Hematopoietic multipotent progenitor cell treated with erythropoietin and hydrocortisone succinate and interleukin-3 and kit ligand, for 6 days (in vitro differentiated cells): Measurements from ENCODE around the gene SEZ6L.
"Not testable (repeated sequence)": the region's sequence is repeated elsewhere in the genome, so short reads cannot be mapped to it uniquely, and the experiment has no call there.

ENCODE experiments used
- DNase-seq: peaks from one replicate; pipeline ENCODE4 v3.0.0-alpha.2; 2015

Gene SEZ6L

DNA sequence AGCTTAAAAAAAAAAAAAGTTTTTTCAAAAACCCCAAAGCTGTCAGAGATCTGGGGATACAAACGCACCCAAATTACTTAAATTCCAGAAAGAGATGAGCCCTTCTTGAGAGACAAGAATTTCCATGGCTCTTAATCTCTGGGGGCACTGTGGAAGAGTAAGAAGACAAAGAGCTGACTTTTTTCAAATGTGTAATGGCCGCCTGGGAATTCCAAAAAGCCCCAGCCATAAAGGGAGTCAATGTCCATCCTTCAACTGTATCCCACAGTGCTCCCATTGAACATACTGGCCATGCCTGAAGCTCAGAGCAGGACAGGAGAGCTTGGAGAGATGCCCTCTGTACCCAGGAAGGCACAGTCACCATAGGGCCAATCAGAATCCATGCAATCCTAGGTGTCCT lies 222.4 kb downstream of the SEZ6L start:
- no peak for DNase-seq

DNA sequence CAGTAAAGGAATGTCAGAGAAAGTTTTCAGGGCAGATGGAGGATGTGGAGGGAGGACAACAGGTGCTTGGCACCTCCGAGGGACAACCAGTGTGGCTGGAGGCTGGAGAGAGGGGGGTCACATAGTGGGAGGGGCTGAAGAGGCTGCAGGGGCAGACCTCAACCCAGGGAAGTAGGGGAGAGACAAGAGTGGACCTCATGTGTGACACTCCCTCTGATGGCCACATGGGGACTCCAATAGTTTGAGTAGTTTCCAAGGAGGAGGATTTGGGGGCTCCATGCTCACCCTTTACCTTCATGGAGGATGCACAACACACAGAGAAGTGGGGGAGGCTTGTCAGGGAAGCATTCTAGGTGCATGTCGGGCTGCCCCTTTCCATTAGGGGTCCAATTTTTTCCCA lies 224.7 kb downstream of the SEZ6L start:
- peak; percentile 18 for DNase-seq

DNA sequence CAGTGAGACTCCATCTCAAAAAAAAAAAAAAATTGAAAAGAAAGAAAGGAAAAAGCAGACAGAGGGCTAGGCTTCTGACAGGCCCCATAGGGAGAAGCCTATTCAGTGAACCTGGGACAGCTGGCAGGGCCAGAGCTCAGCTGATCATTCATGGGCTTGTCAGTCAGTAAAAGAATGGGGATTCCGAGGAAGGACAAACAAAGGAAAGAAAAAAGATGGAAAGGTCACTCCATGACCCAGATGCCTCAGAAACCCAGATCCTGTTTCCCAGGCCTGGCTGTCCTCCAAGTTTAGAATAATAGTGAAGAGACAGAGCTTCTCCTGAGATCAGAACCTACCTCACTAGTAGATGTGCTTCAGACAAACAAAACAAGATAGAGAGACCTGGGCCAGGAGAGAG lies 225.5 kb downstream of the SEZ6L start:
- no peak for DNase-seq

DNA sequence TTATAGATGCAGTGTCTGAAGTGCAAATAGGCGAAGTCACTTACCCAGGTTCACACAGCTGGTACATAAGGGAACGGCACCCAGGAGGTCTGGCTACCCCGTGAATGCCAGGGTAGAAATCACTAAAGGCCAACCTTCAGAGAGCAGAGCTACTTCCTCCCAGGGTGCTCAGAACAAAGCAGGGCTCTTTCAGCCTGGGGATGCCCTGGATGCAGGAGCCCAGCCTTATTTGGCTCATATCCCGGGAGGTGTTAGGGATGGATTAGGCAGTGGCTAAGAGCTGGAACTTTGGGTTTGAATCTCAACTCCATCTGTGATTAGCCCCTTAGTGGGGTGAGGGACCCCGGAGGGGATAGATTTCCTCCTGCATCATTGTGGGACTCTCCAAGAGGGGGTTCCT lies 226.7 kb downstream of the SEZ6L start:
- DNase-seq: no peak

DNA sequence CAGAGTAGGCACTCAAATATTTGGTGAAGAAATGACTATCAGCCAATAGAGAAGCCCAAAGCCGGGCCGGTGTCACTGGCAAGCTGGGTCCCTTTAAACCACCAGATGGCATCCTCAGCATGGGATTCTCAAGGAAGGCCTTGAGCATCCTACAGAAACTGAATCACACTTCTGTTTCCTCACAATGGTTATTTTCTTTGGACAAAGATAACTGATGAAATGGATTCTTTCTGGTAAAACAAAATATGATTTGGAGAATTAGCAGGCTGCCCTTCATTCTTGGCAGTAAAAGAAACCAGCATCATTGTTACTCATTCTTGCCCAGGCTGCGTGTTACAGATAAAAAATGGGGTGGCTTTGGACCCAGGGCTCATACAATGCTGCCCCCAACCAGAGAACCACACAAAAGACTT lies 229.5 kb downstream of the SEZ6L start:
- peak; percentile 82 for DNase-seq

DNA sequence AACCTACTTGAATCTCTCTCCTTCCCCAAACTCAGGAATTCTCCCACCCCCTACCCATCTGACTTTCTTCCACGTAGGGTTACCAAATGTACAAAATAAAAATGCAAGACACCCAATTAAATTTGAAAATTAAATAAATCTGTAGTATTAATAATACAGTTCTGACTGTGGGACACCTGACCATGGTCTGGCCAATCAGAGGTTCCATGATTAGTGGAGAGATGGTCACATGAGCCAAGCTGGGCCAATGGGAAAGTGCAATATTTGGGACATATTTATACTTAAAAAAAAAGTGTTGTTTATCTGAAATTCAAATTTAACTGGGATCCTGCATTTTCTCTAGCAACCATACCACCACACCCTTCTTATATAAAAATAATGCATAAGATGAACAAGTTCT lies 230.0 kb downstream of the SEZ6L start:
- no peak for DNase-seq

DNA sequence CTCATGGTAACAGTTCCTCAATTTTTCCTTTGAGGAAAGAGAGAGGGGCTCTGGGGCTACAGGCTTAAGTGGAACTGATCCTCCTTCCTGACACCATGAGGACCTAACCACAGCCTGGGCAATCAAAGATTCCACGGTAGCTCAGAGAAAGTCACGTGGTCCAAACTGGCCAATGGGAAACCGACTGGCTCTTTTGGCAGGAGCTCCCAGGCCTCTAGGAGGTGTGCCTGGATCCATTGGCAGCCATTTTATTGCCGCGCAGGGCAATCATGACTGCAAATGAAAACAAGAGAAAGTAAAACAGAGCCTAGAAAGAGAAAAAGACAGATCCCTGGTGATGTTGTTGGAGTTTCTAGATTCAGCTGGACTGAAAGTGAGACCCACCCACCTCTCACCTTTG lies 232.5 kb downstream of the SEZ6L start:
- DNase-seq: no peak

DNA sequence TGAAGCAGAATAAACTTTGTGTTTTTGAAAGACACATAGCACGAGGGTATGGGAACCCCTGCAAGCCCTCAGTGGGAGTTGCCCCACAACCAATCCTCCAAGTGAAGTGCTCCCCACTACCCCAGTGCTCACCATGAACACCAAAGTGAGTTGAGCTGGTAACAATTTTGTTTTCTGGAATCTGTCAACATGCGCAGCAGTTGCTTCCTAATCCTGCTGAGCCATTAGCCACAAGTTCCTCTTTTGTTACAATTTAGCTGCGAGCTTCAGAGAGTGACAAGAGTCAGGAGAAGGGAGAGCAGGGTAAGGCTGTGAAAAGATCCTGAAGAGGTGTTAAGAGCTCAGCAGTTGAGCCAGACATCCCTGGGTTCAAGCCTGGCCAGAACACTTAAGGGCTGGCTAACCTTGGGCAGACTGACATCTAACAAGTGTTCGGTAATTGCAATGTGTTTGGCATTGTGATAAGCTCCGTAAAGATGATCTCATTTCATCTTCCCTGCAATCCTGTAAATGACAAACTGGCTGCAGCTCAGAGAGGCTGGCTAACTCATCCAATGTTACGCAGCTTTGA lies 235.7 kb downstream of the SEZ6L start:
- peak; percentile 79 for DNase-seq

DNA sequence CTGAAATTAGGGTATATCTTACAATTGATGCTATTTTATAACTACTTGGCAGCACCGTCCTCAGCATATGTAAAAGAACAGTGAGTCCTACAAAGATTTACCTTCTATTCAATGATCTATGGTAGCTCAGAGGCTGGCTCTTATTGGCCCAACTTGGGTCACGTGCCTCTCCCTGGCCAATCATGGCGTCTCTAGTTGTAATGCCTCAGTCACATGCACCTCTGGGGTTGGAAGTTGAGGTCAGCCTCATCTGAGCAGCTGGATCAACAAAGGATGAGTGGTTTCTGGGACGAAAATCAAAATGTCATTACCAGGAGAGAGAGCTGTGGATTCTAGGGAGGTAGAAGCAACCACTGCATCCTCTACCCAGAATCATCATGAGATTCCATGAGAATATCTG lies 236.9 kb downstream of the SEZ6L start:
- no peak for DNase-seq

DNA sequence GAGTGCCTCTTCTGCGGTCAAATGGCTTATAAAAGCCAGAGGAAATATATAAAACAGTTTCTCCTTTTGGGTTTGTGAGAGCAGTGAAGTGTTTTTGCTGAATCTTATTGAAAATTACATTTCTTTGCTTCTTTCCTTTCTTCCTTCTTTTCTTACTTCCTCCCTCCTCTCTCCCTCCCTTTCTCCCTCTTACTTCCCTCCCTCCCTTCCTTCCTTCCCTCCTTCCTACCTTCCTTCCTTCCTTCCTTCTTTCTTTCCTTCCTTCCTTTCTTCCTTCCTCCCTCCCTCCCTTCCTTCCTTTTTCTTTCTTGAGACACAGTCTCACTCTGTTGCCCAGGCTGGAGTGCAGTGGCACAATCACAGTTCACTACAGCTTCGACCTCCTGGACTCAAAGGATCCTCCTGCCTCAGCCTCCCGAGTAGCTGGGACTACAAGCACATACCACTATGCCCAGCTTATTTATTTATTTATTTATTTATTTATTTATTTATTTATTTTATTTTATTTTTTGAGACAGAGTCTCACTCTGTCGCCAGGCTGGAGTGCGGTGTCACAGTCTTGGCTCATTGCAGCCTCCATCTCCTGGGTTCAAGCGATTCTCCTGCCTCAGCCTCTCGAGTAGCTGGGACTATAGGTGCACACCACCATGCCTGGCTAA lies 239.4 kb downstream of the SEZ6L start:
- not testable (repeated sequence) for DNase-seq

DNA sequence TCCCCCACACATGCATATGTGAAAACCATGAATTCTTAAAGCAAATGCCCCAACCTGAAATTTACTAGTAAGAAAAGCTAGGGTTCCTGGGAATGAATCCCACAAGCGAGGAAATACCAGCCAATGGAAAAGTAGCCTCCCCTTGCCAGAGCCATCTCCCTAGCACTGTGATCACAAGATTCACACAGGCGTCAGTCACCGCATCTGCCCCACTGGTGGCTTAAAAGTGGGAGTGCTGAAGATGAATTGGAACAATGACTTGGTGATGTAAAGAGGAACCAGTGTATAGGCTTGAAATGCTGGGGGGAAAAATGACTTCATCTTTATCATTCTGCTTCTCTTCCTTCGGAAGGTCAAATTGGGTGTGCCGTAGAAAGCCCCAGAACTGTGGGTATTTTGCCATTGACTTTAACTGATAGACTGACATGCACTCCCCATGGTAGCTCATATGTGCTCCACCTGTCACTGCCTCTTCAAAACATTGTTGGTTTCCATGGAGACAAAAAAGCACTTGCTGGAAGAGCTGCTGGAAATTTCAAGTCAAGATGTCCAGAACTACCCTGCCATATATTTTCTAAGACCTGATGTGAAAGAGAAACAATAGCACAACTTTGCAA lies 240.6 kb downstream of the SEZ6L start:
- DNase-seq: no peak

DNA sequence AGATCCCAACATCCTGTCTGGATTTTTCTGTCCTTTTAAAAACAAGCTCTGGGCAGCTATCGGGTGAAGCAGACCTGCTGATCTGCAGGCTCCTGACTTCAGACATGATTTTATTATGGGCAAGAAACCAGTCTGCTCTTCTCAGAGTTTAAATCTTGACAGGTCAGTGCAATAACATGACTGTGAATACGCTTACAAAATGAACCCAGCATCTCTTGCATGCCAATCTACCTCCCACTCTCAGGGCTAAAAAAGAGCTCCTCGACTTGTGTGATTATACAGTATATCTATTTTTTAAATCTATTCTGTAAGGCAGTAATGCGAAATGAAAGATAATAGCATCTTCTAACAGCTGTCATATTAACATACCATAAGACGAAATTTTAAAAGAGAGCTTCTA lies 241.1 kb downstream of the SEZ6L start:
- no peak for DNase-seq

DNA sequence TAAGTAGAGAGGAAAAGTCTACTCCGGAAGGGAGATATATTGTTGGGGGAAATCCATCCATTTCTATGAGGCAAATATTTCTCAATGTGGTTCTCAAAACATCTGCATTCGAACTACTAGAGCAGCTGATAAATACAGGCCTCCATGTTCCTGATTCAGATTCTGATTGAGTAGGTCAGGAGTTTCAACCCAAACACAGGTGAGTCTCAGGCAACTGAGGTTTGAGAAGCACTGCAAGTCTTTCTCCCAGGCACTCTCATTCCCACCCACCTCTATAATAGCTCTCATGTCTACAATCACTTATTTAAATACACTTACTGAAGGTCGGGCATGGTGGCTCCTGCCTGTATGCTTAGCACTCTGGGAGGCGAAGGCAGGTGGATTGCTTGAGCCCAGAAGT lies 245.1 kb downstream of the SEZ6L start:
- no peak for DNase-seq

DNA sequence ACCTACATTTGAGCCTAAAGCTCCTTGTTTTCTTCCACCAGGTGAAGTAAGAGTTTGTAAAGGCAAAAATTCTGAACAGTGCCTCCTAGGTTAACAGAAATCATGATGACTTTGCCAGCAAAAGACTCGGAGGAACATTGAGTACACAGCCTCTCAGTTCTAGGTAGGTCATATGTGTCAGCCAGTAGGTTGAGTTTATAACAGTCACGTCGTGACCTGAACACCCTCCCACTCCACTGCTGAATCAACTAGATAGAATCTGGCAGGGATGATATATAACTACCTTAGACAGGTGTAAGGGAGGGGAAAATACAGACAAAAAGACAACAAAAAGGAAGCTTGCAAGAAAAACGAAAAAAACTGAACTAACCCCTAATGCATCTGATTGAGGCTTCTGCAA lies 247.0 kb downstream of the SEZ6L start:
- no peak for DNase-seq

DNA sequence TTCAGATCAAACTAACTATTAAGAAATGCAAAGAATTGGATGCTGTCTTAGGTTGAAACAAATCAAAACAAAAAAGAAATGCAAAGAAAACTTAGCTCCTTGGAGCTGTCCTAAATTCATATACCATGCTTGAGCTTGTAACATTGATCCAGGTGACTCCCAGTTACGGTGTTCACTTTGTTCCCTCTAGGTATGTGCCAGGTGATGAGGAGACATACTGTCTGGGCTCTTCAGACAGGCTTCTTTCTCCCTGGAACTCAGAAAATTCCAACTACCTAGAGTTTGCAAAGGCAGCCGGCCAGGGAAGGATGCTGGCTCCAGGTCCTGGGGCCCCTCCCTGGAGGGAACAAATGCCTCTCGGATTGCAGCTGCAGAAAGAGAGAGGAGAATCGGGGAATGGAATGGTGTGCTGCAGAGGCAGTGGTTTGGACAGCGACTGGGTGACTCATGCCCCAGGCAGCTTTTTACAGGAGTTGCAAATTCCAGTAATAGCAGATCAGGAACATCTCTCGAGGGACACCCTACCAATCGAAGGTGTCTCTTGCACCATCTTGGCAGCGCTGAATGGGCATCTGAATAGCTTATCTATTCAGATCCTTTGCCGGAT lies 247.5 kb downstream of the SEZ6L start:
- DNase-seq: no peak

DNA sequence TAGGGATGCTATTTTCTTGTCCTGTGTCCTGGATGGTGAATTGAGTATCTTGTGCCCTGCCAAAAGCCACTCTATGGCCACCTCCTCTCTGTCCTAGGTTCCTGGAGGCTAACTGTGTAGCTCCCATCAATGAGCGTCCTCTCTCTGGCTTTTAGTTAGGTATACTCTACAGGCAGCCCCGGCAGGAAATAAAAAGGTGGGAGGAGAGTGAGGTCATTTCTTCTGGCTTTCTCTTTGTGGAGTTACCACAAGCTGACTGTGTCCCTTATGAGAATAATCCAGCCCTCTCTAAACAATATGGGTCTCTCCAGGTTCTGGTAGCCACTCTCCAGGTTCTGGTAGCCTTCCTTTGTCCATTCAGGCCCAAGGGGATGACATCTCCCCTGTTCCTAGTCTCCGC lies 248.1 kb downstream of the SEZ6L start:
- no peak for DNase-seq

DNA sequence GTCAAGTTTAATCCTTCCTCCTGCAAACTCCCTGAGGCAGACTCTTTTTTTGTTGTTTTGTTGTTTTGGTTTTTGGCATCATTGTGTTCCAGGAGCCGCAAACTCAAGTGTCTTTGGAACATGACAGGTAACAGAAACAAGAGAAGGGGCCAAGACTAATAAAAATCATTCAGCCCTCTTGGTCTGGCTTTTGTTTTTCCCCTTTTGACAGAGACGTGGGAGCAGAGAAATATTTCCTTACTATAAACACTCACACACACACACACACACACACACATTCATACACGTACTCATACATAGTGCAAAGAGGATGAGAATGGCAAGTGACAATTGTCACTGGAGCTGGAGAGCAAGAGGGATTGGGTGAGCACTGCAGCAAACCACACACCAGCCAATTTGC lies 249.4 kb downstream of the SEZ6L start:
- DNase-seq: no peak

DNA sequence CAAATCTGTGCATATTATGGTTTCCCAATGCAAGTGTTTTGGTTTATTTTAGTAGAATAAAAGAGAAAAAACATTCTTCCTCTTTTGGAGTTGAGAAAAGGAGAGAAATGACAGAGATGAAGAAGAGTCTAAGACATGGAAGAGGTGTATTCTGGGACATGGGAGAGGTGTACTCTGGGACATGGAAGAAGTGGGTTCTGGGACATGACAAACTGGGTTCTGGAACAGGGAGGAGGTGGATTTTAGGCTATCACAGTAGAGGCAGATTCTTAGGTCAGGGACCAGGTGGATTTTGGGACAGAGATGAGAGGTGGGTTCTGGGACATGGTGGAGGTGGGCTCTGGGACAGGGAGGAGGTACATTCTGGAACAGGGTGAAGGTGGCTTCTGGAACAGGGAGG lies 257.7 kb downstream of the SEZ6L start:
- DNase-seq: no peak

DNA sequence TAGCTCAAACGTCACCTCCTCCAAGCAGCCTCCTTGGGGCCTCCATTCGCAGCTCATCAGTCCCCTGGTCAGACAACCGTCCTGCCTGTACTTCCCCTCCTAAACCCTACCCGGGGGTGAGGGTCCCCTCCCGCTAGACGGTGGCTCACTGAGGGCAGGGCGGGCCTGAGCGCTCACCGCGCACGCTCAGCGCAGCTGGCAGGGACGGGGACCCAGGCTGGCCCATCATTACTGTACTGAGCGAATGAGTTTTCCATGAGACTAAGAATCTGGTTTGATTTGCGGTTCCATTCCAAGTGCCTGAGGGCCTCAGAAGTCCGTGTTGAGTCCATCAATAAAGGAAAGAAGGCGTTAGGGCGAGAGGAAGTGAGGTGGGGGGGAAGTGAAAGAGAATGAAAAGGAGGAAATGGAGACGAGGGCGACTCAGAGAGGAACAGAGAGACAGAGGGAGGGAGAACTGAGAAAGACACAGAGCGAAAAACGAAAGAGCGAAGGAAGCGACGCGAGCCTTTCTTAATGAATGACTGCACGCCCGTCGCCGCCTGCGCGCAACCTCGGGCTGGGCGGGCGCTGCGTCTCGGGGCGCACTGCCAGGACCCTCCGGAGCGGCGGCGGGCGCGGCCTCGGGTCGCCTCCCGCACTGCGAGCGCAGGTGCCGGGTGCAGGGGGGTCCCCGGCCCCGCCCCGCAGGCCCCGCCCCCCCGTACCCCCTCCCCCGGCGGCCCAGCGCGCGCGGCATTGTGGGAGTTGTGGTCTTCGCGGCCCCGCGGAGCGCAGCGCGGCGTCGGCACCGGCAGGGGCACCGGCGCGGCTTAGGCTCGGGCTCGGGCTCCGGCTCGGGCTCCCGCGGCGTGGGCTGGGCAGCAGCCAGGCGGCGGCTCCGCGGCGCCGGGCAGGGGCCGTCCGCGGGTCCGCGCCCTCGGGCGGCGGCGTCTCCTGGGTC lies 259.5 kb downstream of the SEZ6L start, which contains the start of gene ASPHD2:
Gene ASPHD2 (plus strand): TSS at position 746 of the 943 bp plus-strand sequence. CDS start 4,356 bp downstream, outside the sequence.
- DNase-seq: peak; percentile 74

DNA sequence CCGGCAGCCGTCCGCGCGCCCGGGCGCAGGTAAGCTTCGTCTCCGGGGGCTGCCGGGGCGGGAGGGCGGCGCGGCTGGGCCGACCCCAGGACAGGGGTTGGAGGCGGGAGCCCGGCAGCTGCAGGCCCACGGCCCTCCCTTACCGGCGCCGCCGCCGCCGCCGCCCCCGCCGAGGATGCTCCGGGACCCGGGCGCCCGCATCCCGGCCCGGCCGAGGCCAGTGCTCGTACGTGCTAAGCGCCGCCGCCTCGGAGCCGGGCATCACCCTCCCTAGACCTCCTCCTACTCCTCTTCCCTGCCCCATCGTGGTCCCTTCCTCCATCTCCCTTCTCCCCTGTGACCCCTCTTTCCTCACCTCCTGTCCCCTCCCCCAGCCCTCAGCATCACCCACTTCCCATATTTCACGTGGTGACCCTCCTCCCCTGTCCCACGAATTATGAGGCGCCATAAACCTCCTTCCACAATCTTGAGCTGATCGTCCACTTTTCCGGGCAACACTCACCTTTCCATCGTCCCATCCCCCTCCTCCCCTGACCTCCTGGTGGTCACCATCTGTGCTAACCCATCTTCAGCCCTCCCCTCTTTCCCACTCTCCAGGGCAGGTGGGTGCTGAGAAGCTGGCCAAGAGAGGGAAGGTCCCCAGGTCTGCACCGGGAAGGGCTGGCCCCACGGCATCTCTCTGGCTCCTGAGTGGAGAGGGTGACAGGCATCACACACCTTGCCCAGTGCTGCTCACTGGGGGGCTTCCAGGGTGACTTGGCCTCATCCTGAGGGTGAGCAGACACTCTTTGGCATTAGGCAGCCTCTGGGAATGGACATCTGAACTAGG lies 260.4 kb downstream of the SEZ6L start:
- no peak for DNase-seq

DNA sequence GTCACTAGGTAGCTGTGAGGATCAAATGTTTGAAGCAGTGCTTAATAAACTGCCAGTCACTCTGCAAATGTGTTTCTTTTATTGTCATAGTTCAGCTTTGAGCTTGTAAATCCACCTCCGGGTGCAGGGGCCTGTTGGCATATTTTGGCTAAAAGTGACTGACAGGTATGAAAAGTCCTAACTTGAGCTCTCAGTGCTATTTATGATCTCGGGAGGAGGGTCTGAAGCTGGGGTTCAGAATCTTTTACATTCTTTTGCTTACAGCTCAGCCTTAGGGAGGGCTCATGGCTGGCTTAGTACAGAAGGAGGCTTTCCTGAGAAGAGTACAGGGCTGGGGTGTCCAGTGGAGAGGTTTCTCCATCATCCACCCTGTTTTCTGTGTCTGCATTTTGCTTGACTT lies 261.3 kb downstream of the SEZ6L start:
- DNase-seq: no peak
